ENCODE results near the gene FSIP1.

The FSIP1 gene

GRCh38 chr15:39792025-39792843 lies 9.6 kb upstream of the FSIP1 start:
- no peak for DNase-seq (ENCODE audit: low read depth)

- peak; percentile 67 for DNase-seq (ENCODE audit: low read depth)
Observed at GRCh38 chr15:39789736-39790135, 7.1 kb upstream of the FSIP1 start.

GRCh38 chr15:39788800-39789565 lies 6.3 kb upstream of the FSIP1 start:
- peak; percentile 79 for DNase-seq (ENCODE audit: low read depth)

GRCh38 chr15:39788108-39788507 lies 5.5 kb upstream of the FSIP1 start:
- DNase-seq (ENCODE audit: low read depth): peak; percentile 47

GRCh38 chr15:39787479-39787878 lies 4.8 kb upstream of the FSIP1 start:
- no peak for DNase-seq (ENCODE audit: low read depth)

GRCh38 chr15:39786447-39787056 lies 3.9 kb upstream of the FSIP1 start:
- DNase-seq (ENCODE audit: low read depth): peak; percentile 64

- DNase-seq (ENCODE audit: low read depth): no peak
Observed at GRCh38 chr15:39785841-39786240, 3.2 kb upstream of the FSIP1 start.

- no peak for DNase-seq (ENCODE audit: low read depth)
Observed at GRCh38 chr15:39785139-39785538, 2.5 kb upstream of the FSIP1 start.

- DNase-seq (ENCODE audit: low read depth): no peak
Observed at GRCh38 chr15:39784638-39785037, 2.0 kb upstream of the FSIP1 start.

GRCh38 chr15:39784125-39784524 lies 1.5 kb upstream of the FSIP1 start:
- DNase-seq (ENCODE audit: low read depth): peak; percentile 37

- DNase-seq (ENCODE audit: low read depth): no peak
Observed at GRCh38 chr15:39783244-39783820, 691 bp upstream of the FSIP1 start.

GRCh38 chr15:39781967-39782302 lies 706 bp downstream of the FSIP1 start:
- no peak for DNase-seq (ENCODE audit: low read depth)

GRCh38 chr15:39781147-39781966 lies 1.3 kb downstream of the FSIP1 start:
- no peak for DNase-seq (ENCODE audit: low read depth)

- DNase-seq (ENCODE audit: low read depth): no peak
Observed at GRCh38 chr15:39778021-39778420, 4.6 kb downstream of the FSIP1 start.

GRCh38 chr15:39777496-39777895 lies 5.1 kb downstream of the FSIP1 start:
- DNase-seq (ENCODE audit: low read depth): no peak

- no peak for DNase-seq (ENCODE audit: low read depth)
Observed at GRCh38 chr15:39776068-39776467, 6.6 kb downstream of the FSIP1 start.

GRCh38 chr15:39774688-39775267 lies 7.9 kb downstream of the FSIP1 start:
- DNase-seq (ENCODE audit: low read depth): no peak

GRCh38 chr15:39770748-39771689 lies 11.6 kb downstream of the FSIP1 start:
- peak; percentile 84 for DNase-seq (ENCODE audit: low read depth)

GRCh38 chr15:39767921-39768320 lies 14.7 kb downstream of the FSIP1 start:
- DNase-seq (ENCODE audit: low read depth): no peak

- no peak for DNase-seq (ENCODE audit: low read depth)
Observed at GRCh38 chr15:39761006-39761405, 21.6 kb downstream of the FSIP1 start.
